NCI-H2029 treated with DMSO at 0.1 percent for 48 hours (cell line): ENCODE data around the gene PPM1H.
"Not testable (repeated sequence)": the region's sequence is repeated elsewhere in the genome, so short reads cannot be mapped to it uniquely, and the experiment has no call there.

Experiments
- DNase-seq: peaks from one replicate; lab custom pipeline; 2025; lab: John Stamatoyannopoulos, UW

Gene PPM1H

DNA sequence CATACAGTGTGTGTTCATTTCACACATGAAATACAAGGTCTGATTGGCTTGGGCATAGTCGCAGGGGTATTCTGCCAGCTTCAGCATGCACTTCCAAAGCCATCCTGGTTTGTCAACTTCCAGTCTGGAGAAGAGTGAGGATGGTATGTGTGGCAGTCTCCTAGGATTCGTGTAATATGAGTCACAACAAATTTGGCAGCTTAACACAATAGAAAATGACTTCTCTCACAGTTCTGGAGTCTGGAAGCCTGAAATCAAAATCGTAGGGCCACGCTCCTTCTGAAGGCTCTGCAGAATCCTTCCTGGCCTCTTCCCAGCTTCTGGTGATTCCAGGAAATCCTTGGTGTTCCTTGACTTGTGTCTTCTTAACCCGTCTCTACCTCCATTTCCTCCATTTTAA is 167.5 kb downstream of the PPM1H start:
- DNase-seq = no peak

DNA sequence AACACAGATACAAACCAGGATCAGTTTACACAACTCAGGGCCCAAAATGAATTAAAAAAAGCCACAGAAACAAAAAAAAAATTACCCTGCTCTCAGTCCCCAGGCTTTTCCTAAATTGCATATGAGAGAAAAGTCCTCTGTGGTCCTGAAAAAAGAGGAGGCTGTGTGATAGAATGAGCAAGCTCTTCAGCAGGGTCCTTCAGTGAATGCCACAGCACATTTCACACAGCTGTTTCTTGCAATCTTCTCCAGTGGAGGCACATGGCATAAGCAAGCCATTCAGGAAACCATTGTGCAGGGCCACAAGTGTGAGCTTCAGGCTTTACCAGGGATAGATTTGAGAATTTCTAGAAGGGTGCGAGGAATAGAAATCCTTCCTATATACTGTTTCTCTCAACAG is 168.5 kb downstream of the PPM1H start:
- DNase-seq = no peak

DNA sequence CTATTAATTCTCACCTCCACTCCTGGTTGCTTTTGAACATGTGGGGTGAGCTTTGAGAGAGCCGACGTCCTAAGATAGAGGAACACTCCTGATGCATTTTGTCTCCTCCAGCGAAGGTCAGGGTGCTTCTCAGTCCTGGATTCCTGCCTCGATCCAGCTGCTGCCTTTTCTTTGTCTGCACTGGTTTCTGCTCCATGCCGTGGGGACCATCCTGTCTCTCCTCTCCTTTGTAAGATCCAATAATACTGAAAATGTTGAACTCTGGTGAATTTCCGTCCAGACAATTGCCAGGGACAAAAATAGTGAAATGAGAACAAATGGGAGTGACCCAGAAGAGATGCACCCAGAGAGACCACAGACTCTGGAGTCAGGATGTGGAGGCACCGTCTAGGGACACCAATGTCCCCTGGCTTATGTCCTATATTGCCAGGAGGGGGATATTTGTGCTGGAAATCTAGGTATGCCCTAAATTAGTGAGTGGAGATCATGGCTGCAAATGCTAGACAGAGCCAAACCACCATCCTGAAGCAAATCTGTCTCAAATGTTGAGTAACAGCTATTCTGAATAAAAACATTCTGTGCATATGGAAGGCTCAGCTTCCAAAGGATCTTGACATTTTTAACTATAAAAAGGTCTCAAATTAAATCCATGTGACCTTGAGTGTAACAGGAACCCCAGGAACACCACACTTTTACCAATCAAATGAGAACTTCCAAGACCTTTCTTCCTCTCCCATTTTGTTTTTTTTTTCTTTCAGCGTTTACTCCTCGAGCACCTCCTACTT is 170.9 kb downstream of the PPM1H start:
- no peak for DNase-seq

DNA sequence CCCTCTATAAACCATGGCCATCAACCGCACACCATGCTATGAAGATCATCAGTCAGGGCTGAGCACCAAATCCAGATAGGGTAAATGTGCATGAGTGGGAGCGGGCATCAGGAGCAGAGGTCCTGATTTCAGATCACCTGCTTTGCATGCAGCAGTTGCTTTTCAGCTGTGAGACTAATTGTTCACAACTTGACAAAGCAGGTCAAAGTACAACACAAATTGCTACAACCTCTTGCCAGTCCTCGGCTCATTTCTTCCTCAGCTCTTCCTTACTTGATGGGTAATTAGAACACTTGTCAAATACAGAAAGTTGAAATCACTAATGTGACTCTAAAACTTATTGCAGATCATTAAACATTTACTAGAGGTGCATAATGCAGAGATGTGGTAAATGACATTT is 171.6 kb downstream of the PPM1H start:
- no peak for DNase-seq

DNA sequence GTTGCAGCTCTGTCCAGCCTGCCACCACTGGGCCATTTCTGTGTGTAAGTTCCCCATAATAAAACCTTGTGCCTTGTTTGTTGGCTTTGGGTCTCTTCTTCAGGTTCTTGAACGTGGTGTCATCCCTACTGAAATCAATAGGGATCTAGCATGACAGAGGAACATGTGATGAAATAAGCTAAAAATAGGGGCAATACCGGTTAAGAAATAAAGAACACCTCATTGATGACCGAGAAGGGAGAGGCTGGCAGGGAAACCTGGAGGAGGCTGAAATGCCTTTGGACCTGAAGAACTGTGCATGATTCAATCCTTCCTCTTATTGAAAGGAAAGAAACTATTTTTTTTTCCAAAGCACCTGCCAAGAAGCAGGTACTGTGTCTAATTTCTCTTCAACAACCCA is 172.3 kb downstream of the PPM1H start:
- no peak for DNase-seq

DNA sequence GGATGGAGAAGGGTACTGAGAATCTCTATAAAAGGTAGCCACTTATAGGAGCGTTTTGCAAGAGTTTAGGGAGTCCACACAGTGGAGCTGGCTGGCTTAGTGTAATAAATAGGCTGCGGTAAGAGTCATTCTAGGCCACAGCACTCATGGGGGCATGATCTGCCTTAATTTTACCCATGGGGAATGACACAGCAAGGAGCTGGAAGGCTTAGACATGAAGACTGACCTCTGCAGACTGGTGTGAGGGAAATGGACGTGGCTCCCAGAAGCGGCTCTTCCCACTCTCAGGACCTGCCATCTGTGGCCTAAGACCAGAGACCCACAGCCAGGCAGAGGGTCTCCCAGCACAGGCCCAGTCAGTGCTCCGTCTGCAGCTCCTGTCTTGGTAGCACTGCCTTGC is 173.3 kb downstream of the PPM1H start:
- no peak for DNase-seq

DNA sequence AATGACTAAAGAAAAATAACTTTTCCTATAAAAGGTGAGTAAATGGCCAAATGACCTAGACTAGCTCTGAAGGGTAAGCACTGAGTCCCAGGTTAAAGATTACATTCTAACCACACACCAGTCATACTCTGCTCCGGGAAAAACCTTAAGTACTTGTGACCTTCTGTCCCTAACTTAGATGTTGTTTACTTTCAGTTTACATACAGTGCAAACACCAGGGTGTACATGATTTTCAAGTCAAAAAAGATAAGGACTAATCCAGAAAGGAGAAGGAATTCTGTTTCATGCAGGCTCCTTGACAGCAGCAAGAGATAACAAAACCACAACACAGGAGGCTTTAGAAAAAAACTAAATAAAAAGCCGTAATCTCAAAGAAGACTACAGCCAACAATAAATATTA is 174.2 kb downstream of the PPM1H start:
- no peak for DNase-seq

DNA sequence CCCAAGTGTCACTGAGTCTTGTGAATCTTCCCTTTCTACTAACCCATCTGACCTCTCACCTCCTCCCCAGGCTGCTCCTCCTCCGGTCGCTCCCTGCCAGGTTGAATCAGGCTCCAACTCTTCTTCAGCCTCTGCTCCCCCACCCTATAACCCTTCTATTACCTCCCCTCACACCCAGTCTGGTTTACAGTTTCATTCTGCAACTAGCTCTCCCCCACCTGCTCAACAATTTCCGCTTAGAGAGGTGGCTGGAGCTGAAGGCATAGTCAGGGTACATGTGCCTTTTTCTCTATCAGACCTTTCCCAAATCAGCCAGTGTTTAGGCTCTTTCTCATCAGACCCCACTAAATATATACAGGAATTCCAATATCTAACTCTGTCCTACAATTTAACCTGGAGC is 174.6 kb downstream of the PPM1H start:
- not testable (repeated sequence) for DNase-seq

DNA sequence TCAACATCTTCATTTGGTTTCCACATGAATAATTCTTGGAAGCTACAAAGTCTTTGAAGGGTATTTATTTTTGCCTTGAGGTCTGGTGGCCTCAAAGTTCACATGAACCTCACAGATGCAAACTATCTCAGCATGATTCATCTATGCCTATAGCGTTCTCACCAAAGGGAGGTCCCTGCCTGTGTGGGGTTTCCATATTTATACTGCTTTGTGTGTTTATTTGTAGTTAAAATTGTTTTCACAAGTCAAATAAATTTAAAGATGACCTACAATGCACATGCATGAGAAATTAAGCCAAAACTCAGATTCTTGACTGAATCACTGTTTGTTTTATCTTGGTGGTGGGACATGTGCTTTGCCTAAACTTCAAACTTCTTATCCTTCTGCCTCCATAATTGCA is 176.7 kb downstream of the PPM1H start:
- no peak for DNase-seq

DNA sequence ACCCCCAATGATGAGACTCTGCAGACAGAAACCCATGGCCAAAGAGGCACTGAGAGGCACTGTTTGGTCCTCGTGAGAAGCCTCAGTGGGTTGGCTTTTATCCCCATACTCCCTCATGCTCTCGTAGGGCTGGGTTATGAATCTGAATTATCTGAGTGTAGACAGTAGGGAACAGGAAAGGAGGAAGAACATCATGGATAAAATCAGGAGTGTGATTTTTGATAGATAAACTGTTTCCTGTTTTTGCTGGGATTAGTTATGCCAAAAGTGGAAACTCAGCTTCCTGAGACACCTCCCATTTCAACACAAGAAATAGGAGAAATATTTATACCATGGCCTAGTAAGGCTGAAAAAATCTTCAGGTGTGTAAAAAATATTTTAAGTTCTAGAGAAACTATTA is 177.9 kb downstream of the PPM1H start:
- DNase-seq = no peak

DNA sequence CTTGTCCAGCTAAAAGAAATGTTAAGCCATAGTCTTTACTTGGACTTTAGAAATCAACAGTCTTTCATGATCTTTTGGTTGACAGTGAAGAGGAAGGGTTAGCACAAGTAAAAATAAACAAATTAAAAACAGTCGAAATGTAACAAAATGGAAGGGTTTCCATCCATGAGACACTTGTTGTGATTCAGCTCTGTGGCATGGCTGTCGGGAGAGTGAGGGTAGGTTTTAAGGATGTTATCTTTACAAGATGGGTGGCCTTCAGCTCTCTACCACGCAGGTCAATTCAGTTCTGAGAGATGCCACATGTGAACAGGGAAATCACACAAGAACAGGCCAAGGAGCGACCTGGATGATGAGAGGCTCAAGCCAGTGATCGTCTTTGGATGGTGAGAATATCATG is 180.2 kb downstream of the PPM1H start:
- no peak for DNase-seq

DNA sequence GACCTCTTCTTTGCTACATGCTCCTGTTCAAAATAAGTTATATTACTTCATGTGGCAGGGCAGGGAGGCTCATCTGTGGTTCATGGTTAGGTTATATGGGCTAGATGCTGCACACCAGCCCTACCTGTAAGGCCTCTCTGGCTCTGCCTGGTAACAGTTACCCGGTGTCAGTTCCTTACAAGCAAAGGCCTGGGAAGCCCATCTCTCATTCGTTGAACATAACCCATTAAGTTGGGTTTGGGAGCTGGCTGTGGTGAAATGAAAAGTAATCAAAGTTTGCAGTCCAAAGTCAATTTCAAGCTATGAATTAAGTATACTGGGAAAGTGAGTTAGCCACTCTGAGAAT is 183.2 kb downstream of the PPM1H start:
- no peak for DNase-seq

DNA sequence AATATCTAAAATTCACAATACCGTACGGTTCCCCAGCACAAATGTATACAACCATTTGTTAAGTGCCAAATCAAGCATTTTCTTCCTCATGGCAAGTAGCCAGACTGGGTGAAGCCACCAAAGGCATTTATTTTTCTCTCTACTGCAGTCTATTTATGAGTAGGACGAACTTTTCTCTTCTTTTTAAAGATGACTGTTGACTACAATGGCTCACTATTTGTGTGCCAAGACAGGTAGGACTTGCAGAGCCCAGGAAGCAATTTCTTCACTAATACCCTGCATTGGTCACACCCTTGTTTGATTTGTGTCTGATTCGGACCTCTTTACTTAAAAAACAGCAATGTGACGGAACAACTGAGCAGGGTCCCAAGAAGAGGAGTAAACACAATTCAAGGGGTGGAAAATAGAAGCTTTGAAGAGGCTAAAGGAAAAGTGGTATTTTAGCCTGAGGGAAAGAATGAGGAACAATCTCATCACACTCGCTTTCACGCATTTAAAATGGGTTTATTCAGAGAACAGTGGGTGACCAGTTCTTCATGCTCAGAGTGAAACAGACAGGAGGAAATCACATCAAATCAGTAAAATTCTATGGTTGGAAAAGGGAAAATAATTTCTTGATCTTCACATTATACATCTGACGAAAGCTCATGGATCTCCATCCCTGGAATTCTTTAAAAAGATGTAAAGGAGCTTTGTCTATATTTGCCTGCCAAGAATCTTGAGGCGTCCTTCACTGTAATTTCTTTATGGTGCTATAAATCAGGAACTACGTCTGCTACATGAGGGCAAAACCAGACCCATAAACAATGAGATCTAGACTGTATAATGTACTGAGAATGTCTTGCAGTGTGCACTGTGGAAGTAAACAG is 183.8 kb downstream of the PPM1H start:
- DNase-seq = peak; percentile 7

DNA sequence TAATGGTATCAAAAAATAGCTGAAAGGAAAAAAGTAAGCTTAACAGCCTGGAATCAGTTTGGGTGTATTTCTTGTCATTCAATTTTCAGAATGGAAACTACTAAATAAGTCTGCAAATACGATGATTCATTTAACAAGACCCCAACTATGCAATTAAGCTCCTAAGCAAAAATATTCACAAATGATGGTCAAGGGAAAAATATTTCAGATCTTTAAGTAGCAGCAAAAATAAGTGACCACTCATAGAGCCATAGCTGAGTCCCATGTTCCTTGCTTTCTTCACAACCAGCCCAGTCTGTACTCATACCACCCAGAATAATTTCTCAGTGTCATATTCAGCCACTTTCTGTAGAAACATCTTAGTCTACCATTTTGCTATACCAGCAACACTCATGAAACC is 185.4 kb downstream of the PPM1H start:
- no peak for DNase-seq

DNA sequence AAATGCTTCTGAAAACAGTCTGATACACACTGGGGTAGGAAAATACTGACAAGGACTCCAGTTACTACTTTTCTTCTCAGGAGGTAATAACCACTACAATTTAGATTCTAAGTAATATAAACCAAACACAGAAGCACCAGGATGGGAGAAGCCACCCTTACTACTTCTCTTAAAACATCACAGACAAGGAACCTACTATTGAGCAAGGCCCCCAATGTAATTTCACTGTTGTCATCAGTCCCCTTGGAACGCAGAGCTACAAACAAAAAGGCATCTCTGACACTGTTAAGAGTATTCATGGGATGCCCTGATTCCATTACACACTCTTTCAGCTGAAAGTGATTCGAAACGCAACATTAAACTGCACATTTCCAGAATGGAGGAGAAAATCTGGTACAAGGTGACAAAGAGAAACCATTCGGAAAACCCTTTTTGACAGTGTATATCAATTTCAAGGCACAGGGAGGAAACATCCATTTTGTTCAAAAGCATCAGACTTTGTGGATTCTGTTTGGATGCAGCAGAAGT is 185.9 kb downstream of the PPM1H start:
- DNase-seq = no peak

DNA sequence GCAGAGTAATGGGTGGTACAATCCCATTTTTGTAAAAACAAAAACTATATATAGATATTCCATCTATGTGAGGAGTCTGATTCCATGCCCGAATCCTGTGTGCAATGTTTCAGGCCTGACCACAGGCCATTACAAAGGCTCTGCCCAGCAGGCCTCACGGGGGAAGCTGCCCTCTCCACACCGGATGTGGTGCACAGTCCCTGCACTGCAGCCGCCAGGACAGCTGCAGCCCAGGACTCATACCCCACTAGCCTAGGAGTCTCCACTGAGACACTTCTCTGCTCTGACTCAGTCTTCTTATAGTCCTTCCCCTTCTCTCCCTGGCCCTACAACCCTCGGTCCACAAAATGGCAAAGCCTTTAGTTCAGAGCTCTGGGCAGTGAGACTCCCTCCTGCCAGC is 190.4 kb downstream of the PPM1H start:
- DNase-seq = no peak

DNA sequence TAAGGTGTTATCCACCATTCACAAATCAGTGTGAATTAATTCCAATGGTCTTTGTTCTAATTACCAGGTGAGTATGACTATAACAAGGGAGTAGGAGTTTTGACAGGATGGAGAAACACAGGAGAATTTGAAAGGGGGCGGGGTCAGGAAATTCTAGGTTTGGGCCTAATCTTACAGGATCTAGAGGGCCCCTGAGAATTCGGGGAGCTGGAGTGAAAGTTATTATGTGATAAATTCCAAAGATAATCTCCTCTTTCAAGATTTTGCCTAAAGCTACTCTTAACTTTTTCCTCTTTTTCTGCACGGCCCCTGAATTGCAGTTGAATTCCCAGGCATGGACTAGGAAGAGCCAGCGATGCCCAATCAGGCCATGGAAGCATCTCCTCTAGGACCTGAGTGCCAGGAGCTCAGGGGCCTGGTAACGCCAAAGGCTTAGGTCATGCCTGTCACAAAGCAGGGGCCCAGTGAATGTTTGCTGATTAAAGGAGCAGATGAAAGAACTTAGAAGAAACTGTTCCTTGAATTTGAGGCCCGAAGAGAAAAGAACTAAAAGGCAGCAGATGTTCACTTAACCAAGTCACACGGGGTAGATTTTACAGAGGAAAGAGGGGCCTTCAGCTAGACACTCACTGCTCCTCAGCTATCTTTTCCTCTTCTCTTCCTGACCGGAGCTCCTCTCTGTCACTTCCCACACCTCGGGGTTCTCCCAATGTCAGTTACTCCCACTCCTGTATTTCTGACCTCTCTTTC is 195.5 kb downstream of the PPM1H start:
- DNase-seq = no peak

DNA sequence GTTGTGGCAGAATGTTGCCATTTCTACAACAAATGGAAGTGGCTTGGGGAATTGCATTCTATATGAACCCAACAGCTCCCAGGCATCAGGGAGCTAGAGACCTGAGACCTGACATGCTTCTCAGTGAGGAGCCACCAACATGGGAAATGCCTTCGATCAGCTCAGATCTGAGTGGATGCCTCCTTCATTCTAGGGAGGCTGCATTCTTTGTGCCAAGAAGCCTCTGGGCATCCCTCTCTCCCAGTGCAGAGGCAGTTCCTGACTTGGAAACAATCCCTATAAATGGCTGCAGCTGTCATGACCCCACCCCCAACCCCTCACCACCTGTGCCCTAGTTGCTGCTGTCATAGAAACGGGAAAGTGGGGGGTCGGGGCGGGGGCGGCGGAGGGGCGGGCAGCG is 196.3 kb downstream of the PPM1H start:
- DNase-seq = no peak

DNA sequence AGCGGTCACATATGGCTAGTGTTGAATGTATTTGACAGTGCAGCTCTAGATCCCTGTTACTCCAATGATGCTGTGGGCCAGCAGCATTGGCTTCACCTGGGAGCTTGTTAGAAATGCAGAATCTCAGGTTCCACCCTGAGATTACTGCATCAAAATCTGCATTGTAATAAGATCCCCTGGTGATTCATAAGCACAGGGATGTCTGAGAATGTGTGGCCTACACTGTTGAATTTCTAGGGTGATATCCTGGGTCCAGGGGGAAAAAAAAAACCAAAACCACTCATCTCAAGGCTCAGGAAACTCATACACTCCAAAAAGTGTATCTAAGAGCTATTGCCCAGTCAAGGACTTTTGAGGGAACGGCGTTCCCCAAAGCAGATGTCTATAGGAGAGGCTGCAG is 196.8 kb downstream of the PPM1H start:
- no peak for DNase-seq

DNA sequence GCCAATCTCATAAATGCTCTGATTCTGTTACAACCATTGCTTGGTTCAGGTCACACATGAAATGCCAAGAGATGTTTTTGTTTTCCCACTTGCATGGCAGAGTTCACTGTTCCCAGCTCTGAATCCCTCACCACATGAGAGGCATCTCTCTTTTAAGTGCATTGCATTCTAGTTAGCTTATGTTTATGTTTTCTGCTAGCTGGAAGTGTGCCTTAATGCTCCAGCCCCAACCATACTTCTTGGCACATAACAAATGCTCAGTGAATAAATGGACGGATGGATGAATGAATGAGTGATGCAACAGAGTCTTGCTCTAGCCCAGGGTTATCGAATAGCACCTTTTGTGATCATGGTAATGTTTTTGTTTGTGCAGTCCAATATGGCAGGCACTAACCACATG is 197.3 kb downstream of the PPM1H start:
- DNase-seq = no peak

DNA sequence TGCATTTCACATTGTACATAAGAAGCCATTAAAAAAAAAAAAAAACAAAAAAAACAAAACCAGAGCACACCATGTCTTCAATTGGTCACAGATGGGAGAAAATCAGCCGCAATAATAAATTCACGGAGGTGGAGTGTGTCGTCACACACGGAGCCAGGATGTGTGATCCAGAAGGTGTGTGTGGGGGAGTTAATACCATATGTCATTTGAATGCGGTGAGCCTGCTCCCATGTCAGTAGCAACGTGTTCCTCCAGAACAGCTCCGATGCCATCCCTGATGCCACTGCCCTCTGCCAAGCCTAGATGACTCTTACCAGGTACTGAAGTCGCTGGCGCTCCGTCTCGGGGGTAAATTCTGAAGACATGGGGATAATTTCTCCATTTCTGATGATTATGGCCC is 197.8 kb downstream of the PPM1H start:
- DNase-seq = no peak

DNA sequence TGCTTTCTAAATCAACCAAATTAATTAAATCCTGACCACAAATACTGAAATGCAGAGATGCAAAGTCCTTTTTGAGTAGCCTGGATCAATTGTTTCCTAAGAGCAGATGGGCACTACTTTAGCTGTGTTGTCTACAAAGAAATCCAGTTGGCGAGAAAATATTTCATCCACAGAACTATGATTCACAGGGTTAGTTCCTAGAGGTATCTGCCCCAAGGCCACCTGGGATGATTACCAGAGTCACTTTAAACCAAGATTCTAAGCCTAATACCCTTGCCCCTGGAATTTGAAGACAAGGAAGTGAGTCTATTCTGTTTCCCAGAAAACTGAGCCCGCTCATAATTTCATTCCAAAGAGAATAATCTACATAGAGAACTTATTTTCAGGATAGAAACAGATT is 198.4 kb downstream of the PPM1H start:
- no peak for DNase-seq
